AG09309 (cell line): ENCODE data around the gene ARL16.

Experiments
- DNase-seq: peaks from one replicate; pipeline ENCODE4 v3.0.0-alpha.2; 2010; ENCODE audit warnings: low read depth
- H3K4me3 ChIP-seq: 2 replicates; pipeline ENCODE4 v1.5.1; 2011; ENCODE audit warnings: mild to moderate bottlenecking, low read depth, low read length, moderate library complexity; ENCODE audit not compliant: control insufficient read depth
- CTCF ChIP-seq: IDR thresholded peaks from 2 replicates; pipeline ENCODE4 v1.5.1; 2011; ENCODE audit warnings: mild to moderate bottlenecking, low read depth, low read length, inconsistent platforms; ENCODE audit not compliant: insufficient read depth, control insufficient read depth; ENCODE audit errors: missing control alignments

ARL16 gene

DNA sequence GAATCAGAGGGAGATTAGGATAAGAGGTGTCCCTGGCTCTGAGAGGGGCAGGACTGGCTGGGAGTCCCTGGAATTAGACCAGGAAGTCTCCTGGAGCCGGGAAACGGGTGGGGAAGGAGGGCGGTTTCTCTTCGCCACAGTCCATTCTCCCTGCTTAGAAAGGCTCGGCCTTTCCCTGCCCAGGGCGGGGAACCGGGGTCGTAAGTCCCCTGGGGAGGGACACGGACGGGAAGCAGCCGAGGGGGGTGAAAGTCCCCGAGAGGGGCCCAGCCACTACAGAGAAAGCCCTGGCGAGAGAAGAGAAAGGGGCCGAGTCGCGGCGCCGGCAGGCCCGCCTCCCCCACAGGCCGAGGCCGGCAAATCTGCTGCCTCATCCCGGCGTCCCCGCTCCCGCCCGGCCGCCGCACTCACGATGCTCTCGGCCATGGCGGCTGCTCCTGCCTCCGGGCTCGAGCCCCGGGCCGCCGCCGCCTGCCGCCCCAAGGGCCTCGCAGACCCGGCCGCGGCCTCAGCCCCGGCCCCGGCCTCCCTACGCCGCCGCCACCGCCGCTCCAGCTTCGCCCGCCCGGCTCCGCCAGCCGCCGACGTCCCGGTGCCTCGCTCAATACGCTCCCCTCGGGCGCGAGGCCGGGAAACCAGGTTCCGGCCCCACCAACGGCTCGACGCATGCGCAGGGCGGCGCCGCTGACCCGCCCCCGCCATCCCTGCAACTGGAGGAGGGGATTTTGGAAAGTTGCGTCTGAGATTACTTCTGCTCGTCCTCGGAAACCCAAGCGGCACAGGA, 46.9 kb downstream of the ARL16 start, which contains the start of the genes NPLOC4 and TSPAN10:
Gene NPLOC4, minus strand, starts transcription at position 608 of the 784 bp plus-strand sequence. Its CDS starts 182 bp downstream, at position 426.
Gene TSPAN10, plus strand, starts transcription at position 692 of the 784 bp plus-strand sequence. CDS start 5,217 bp downstream, outside the sequence.
- DNase-seq: peak; percentile 20
- no peak for TF ChIP-seq CTCF
- H3K4me3 ChIP-seq: peak within 1 kb of the TSS; percentile 99

GRCh38 chr17:81635973-81636504, 47.6 kb downstream of the ARL16 start:
- DNase-seq: peak; percentile 14
- TF ChIP-seq CTCF: no peak
- H3K4me3 ChIP-seq: peak overlapping the region; percentile 99

DNA sequence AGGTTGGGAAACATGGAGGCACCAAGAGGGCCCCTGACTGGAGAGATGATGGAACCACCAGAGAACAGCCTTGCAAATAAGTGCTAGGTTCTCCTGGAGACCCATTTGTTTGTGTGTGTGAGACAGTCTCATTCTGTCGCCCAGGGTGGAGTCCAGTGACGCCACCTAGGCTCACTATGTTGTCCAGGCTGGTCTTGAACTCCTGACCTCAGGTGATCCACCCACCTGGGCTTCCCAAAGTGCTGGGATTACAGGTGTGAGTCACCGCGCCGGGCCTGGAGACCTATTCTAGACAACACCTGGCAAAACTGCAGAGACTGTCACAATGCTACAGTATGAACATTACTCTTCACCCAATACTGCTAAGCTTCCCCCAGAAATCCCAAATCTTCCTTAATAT, 48.2 kb downstream of the ARL16 start:
- no peak for DNase-seq
- TF ChIP-seq CTCF: no peak
- H3K4me3 ChIP-seq: peak overlapping the region; percentile 99

- no peak for DNase-seq
- no peak overlapping the region for H3K4me3 ChIP-seq
- TF ChIP-seq CTCF: no peak
These were observed 52.1 kb downstream of the ARL16 start for GRCh38 chr17:81631482-81631881.
